Right renal pelvis (tissue), 4 donors: Measurements from ENCODE around the gene CORO2B. TPM values are rescaled to one million over a fixed set of nuclear protein-coding genes. Genes with fewer than 3 reads are reported as not detected.

Source experiments
- DNase-seq, 4 donors: peaks; one replicate each; pipeline ENCODE4 v3.0.0-alpha.2; 2013; ENCODE audit warnings: low read depth in 4 of 4, low spot score in 3 of 4, missing footprints in 1 of 4
- polyA plus RNA-seq, 4 donors: library from polyadenylated mRNA; unstranded; fragments of 120-200 nt; gene quantifications; one replicate each; pipeline ENCODE4 v1.2.1, GENCODE V29; 2013; ENCODE audit not compliant: insufficient read length in 4 of 4

The CORO2B gene, protein sequence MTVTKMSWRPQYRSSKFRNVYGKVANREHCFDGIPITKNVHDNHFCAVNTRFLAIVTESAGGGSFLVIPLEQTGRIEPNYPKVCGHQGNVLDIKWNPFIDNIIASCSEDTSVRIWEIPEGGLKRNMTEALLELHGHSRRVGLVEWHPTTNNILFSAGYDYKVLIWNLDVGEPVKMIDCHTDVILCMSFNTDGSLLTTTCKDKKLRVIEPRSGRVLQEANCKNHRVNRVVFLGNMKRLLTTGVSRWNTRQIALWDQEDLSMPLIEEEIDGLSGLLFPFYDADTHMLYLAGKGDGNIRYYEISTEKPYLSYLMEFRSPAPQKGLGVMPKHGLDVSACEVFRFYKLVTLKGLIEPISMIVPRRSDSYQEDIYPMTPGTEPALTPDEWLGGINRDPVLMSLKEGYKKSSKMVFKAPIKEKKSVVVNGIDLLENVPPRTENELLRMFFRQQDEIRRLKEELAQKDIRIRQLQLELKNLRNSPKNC
- 10 to 100 TPM; 22.1 to 27.9 (median 25.6) TPM for polyA plus RNA-seq

DNA sequence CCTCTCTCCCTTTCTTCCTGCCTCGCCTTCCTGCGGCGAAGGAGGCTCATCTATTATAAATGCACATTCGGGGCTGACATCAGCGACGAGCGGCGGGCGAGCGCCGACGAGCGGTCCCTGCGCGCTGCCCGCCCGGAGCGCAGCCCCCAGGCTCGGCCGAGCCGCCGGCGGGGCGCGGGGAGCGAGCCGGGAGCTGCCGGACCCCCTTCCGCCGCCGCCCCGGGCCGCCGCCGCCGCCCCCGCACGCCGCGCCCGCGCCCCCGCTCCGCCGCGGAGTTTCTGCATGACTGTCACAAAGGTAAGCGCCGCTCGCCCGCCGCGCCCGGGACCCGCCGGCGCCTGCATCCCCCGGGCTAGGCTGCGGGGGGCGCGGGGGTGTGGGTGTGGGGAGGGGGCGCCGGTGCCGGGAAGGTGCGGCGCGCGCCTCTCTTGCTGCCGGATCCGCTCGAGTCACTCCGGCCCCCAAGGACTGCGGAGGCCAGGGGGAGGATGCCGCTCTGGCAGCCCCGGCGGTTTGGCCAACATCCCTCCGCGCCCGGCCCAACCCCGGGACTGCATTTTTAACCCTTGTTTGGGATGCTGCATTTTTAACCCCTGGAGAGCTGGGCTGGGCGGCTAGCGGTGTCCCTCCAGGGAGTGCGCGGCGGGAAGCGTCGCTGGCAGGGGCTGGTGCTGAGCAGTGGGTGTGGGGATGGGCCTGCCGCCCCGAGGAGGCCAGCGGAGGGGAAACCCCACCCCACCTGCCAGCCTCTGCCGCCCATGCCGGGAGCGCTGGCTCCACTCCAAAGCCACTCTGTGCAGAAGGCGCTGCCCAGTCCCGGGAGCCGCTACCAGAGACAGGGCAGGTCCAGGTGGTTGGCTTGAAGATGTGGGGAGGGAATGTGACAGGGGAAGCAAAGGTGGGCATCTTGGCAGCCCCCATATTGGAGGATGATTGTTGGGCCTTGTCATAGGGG lies at the start of gene CORO2B:
CORO2B (plus strand) TSS at position 14 of the 956 bp plus-strand sequence; CDS start at position 284, 270 bp downstream.
- no peak for DNase-seq

- no peak for DNase-seq
These were observed 47.2 kb upstream of the CORO2B start for GRCh38 chr15:68531387-68532179.

- DNase-seq, result no peak
These were observed 42.3 kb upstream of the CORO2B start for GRCh38 chr15:68536331-68537095.

DNA sequence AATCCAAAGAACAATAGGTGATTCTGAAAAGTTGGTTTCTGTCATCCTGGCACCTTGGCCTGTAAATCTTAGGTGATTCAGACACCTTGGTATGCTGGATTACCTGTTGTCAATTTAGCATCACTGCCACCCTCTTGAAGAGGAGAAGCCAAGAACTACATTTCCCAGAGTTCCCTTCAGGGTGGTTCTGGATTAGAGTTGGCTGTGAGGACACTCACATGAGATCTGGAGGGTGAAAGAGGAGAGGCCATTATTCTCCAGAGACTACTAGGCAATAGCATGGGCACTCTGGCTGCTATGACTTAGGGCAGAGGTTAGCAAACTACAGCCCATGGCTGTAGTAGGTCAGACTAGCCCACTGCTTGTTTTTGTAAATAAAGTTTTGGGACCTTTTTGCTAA lies 41.7 kb upstream of the CORO2B start:
- DNase-seq, result no peak

DNA sequence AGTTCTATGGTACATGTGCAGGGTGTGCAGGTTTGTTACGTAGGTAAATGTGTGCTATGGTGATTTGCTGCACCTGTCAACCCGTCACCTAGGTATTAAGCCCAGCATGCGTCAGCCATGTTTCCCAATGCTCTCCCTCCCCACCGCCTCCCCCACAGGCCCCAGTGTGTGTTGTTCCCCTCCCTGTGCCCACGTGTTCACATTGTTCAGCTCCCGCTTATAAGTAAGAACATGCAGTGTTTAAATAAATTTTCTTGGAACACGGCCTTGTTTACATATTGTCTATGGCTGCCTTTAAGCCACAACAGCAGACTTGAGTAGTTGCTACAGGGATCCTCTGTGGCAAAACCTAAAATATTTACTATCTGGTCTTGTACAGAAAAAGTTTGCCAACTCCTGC lies 41.3 kb upstream of the CORO2B start:
- DNase-seq, result no peak

DNA sequence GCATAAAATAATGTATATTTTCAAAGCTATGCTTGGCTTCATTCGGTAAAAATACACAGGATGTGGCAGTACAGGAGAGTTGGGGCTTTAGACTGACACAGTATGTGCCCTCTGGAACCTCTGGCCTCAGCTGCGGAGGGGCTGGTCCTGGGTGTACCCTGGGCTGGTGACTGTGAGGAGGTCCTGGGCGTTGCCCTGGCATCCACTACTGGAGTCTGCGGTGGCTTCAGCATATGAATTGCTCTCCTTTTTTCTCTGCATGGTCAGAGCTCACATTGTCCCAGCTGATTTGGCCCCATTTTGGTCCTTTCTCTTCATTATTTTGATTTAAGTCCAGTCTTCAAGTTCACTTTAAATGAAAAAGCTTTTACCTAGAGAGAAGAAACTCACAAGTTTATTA lies 40.5 kb upstream of the CORO2B start:
- DNase-seq, result no peak

DNA sequence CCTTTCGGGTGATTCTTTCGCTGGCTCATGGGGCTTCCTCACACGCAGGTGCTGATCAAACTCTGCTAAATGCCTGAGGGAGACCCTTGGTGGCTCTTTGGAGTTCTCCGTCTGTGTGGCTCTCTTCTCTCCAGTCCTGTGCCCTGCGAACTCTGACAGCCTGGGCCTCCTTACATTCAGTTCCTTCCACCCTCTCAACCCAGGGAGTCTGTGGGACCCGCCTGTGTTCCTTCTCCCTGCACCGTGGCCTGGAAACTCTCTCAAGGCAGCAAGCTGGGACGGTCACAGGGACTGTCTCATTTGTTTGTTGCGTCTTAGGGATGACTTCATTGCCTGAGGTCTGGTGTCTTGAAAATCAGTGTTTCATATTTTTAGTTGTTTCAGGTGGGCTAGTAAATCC lies 37.0 kb upstream of the CORO2B start:
- no peak for DNase-seq

GRCh38 chr15:68542348-68542747 lies 36.4 kb upstream of the CORO2B start:
- DNase-seq, result no peak

DNA sequence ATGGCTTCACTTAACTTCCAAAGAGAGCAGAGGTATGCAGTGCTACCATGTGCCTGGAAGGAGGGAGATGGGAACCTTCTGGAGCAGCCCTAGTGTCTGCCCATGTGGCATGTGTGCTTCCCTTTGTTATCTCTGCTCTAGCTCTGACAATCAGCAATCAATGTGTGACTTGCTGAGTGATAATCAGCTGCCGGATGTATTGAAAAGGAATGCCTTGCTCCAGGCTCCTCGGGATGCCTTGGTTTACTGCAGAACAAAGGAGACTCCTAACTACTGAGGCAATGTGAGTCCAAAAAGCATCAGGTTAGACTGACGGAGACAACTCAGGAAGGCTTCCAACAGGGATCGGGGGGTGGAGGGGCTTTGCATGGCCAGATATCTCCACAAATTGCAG lies 36.0 kb upstream of the CORO2B start:
- DNase-seq, result no peak

DNA sequence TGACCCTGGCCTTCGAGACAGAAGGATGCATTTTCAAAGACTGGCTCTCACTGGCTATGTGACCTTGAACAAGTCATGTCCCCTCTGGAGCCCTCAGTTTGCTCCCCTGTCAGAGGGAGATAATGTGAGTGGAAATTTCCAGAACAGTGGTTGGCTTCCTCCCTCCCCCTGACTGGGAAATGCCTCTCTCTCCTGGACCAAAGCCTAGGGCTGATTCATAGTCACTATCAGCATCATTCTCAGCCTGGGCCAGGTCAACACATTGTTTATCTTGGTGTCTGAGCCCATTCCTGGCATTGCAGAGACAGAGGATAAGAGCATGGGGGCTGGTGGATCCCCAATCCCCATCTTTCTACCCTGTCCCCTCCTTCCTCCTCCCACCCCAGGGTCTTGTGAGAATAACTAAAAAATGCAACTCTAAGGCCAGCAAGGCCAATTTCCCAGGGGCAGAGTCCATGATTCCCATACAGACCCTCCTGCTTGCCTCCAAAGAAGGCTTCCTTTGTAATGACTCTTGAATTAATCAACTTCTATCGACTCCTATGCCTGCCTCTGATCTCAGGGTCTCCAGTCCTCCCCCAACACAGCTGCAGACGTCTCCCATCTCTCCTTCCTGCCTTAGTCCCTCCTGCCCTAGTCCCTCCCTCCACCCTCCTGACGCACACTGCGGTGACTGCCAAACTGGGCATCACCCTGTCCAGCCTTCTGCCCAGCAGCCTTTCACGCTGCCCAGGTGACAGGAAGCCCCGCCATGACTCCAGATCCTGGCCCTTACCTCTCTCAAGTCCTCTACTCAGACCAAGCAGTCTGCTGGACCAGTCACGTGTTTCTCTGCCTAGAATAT lies 35.4 kb upstream of the CORO2B start:
- DNase-seq, result no peak

- DNase-seq, result no peak
These were observed 32.5 kb upstream of the CORO2B start for GRCh38 chr15:68546318-68546717.

DNA sequence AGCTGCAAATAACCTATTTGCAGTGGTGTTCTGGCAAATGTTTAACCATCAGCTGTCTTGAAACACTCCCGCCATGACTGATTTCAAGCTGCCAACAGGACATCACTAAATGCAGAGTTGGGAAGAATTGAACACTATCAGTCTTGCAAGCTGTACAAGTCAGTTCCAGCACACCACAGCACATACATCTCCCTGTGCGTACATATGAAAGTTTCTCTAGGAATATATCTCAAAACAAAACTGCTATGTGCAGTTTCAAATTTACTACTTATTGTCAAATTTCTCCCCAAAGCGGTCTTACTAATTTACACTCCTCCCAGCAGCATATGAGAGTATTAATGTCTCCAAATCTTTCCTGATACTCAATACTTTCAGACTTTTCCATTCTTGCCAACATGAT lies 30.4 kb upstream of the CORO2B start:
- no peak for DNase-seq

DNA sequence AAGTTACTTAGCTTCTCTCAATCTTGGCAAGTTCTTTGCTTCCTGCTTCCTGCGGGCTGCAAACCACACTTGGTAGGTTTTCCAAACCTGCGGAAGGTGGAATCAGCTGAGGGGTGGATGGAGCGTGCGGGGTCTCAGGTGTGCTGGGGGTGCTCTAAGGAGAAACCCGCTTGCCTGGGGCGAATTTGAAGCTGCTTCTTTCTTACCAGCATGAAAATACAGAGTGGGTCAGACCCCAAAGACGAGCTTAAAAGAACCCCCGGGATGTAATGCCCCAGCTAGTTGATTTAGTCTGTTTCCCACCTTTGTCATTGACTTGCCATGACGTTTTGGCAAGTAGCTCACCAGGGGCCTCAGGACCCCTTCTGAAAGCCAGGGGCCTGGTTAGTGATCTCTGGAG lies 28.8 kb upstream of the CORO2B start:
- DNase-seq, result no peak

DNA sequence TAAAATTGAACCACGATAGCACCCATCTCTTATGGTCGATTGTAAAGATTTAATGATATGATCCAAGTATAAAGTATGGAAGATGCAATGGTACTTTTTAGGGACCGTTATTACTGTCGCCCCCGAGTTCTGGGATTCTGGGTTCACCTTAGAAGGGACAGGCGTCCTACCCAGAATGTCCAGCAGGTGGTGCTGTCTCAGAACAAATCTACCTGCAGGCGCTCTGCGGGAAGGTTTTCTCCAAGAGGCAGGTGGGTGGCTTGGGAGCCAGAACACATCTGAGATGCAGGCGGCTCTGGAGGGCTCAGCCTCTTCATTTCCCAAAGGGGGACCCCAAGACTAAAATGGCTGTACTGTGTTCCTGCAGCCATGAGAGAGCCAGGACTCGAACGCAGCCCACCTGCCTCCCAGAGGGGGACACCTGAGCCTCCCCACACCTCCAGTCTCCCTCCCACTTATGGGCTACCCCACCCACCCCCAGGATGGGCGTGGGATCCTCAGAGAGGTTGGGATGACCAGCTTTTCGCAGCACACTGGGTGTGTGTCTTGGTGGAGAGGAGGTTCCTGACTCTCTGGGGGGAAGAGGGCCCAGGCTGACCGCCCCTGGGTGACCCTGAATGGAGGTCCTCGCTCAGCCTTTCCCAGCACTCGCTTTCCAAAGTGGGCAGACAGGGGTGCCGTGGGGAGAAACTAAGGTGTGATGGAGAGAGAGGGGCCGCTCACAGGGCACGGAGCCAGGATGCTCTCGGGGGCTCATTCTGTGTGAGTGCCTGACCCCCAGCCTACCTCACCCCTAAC lies 28.1 kb upstream of the CORO2B start:
- DNase-seq, result peak in 2 of 4 donors; percentile 48 to 51

DNA sequence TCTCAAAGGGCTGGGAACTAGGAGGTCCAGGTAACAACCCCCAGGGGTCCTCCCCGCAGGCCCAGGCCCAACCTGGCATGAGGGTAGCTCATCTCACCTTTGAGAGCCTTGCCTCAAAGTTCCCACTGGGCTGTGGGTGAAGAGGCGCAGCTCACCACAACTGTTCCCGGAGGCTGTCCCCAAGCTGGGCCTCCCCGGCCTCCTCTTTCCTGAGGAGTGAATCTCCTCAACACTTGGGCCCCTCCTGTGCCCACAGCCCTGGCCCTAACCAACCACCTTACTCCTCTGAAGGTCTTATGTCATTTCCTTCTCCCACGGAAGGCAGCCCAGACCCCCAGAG lies 27.5 kb upstream of the CORO2B start:
- DNase-seq, result no peak

DNA sequence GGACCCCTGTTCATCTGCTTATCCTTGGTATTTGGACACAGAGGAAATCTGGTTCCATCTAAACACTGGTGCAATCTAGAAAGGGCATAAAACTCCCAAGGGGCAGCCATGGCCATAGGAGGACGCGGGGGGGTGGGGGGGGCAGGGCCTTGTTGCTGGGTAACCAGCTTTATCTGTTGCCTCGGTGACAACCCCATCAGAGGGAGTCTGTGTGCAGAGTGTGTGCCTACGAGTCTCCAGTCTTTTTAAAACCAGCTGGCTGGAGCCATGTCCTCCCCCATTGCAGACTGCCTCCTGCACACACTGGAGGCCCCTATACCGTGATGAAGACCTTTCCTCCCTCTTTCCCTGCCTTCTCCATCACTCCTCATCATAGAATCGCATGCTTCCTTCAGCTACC lies 26.4 kb upstream of the CORO2B start:
- no peak for DNase-seq

- no peak for DNase-seq
These were observed 26.0 kb upstream of the CORO2B start for GRCh38 chr15:68552773-68553172.

GRCh38 chr15:68553314-68553993 lies 25.3 kb upstream of the CORO2B start:
- DNase-seq, result no peak
